Stimulated activated CD8-positive, alpha-beta memory T cell treated with anti-CD3 and anti-CD28 coated beads, Interleukin-7, amount 100 ng/mL, for 1 hour (primary cell): Measurements from ENCODE around the gene MIPEP.

Source experiments
- DNase-seq, 2 donors: peaks; one replicate each; pipeline ENCODE4 v3.0.0-alpha.2; 2020; ENCODE audit warnings: low read depth in 2 of 2

MIPEP gene

DNA sequence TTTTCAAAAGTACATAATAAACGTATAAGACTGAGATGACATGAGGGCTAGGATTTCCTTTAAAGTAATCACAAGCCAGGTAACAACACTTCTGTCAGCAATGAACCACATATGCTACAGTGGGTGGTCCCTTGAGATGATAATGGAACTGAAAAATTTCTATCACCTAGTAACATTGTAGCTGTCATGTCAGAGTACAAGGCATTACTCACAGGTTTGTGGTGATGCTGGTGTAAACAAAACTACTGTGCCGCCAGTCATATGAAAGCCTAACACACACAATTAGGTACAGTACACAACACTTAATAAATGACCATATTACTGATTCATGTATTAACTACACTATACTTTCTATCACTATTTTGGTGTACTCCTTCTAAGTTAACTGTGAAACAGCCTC is 36.8 kb downstream of the MIPEP start:
- DNase-seq, result no peak

DNA sequence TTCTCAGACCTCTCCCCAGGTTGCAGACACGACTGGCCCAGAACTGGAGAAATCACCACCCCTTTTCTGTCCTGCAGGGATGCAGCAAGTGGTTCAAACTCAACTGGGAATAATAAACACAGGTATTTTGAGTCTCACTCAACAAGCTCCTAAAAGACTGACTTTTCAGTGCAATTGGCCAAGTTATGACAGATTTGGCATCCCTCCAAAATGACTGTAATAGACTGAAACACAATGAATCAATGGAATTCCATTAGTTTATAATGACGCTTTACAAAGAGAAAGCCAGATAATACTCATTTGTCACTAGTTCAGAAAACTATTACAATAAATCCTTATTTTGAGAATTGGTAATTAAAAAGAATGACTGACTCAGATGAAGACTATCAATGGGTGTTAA is 38.1 kb downstream of the MIPEP start:
- no peak for DNase-seq

DNA sequence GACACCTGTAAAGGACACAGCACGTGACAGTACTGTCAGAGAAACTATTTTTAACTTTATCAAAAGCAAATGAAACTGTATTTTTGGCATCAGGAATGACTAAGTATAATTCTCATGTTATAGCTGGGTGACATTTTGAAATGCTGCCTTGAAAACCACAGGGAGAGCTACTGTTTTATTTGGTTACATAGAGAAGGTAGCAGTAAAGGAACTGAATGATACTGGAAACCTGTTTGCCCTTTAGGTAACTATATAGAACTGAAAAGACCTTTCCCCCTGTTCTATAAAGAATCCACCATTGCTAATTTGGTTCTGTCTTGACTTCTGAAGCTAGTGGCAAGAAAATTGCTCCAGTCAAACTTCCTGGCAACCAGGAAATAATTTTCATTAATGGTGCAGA is 39.1 kb downstream of the MIPEP start:
- DNase-seq, result no peak

DNA sequence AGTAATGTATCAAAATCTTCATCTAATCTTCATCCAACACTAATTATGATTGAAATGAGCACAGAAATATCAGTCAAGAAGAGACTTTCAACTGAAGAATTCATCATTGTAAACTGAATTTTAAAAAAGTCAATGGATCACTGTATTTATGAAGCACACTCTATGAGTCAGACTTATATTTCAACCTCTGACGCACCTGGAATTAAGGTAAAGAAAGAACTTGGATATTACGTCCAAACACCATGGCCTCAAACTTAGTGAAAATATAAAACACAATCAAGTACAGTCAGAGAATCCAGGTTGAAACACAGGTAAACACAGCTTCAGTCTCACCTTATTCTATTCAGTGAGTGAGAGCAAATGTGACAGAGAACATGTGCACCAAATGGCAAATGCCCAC is 39.5 kb downstream of the MIPEP start:
- no peak for DNase-seq

DNA sequence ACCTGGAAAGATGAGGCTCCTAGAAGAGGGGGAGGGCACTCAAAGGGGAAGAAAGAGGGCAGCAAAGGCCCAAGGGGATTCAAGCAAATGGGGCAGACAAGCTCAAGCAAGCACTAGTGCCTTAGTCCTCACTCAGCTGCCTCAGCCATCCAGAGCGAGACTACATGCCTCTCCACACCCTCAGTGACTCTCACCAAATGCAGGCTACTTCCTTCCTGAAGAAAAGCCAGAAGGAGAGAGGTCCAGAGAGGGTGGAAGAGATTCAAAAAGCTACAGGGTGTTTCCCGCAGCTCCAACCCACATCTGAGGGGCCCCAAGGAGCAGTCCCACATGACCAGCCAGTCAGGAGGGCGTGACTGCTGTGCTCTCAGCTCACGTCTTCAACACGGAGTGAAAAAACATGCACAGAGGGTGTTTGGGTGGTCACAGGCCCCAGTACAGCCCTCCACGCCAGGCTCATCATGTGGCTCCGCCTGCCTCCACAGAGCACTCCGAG is 40.5 kb downstream of the MIPEP start:
- DNase-seq, result no peak

DNA sequence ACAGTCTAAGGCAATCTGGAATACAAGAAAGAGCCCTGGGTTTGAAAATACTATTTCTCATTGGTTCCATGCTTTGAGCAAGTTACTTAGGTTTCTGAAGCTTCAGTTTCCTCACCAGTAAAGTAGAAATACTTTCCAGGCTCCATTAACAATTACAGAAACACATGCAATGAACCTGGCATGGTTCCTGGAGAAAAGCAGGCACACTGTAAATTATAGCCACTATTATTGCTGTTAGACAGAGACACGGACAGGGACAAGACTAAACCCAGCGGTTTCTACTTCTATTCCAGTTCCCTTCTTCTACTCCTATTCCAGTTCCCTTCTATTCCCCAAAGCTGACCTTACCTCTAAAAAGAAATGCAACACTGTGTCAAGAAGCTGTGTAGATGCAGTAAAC is 41.2 kb downstream of the MIPEP start:
- DNase-seq, result no peak

DNA sequence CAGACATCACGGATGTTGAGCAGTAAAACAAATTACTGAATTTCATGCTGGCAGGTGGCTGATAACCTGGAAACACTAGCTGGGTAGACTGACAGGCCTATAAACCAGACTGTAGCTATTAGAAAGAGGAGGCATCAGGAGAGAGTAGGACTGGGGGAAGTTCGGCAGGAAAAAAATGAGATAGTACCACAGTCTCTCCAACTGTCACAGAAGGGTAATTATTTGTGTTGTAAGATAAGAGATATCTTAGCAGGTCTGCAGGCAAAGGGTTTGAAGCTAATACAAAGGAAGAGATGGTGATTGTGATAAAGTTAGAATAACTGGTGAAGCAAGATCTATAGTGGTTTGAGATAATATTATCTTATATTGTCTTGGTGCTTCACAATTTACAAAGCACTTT is 41.7 kb downstream of the MIPEP start:
- DNase-seq, result no peak

DNA sequence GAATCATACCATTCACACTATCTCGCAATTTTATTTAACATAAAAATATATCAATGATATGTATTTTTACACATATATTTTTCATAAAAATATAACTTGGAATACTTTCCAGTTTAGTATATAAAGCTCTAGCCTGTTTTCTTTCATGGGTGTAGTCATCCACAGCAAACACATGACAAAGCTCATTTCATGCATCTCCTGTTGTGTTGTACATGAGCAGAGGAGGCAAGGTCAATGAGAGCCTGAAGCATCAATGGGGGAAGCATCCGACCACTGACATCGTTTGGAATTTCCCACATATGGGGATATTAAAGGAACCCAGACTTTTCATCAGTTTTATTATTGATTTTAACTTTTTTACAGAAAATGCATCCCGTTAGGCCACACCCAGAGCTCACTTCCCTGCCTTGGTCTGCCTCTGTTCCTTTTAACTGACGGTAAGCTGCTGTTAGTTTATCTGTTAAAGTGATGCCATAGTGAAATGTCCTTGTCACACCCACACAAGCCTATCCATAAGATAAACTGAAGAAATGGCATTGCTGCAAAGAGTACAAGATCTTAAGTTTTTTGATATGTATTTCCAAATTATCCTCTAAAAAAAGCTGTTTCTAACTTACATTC is 44.0 kb downstream of the MIPEP start:
- DNase-seq, result no peak

DNA sequence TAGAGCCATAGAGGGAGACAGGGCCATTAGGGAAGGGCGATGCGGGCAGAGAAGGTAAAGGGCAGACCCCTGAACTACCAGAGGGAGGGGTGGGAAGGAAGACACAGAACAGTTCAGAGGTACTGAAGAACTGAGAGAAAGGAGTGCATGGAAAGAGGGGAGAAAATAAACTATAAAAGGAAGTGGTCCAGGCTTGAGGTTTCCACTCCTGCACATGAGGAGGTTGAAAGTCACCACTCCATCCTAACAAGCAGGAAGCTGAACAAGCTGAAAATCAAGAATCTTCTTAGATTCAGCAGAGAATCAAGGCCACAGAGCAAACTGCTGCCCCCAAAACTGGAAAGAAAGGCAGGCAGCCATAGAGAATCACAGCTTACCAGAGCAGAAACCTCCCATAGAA is 45.1 kb downstream of the MIPEP start:
- no peak for DNase-seq

DNA sequence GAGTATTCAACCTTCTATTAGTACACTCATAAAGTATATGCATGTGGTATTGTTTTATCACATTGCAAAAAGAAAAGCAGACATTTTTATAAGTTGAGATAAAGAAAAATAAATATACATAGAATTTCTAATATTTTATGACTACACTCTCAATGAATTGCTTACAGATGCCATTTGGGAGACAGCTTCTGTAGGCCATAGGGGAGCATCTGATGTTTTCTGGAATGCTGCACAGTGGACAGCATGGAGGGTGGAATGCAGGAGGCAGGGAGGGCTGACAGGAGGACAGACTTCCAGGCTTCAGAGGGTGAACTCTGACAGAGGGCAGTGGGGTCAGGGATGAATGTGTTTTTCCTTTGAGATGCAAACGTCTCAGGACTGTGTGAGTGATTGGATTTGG is 45.8 kb downstream of the MIPEP start:
- DNase-seq, result no peak

DNA sequence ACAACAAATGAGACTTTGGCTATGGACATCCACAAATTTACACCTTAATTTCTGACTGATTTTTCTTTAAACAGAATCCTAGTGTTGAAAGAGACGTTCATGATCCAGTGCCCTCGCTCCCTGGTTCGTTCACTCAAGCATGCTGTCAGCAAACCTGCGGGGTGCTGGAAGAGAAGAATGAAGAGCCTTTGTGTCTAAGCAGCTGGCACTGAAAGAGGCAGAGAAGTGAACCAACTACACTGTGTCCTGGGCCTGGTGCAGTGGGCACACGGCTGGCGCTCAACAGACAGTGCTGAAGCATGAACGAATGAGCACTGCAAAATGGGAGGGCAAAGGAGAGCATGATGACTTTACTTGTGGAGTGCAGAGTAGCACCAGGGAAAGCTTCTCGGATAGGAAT is 46.8 kb downstream of the MIPEP start:
- DNase-seq, result no peak

DNA sequence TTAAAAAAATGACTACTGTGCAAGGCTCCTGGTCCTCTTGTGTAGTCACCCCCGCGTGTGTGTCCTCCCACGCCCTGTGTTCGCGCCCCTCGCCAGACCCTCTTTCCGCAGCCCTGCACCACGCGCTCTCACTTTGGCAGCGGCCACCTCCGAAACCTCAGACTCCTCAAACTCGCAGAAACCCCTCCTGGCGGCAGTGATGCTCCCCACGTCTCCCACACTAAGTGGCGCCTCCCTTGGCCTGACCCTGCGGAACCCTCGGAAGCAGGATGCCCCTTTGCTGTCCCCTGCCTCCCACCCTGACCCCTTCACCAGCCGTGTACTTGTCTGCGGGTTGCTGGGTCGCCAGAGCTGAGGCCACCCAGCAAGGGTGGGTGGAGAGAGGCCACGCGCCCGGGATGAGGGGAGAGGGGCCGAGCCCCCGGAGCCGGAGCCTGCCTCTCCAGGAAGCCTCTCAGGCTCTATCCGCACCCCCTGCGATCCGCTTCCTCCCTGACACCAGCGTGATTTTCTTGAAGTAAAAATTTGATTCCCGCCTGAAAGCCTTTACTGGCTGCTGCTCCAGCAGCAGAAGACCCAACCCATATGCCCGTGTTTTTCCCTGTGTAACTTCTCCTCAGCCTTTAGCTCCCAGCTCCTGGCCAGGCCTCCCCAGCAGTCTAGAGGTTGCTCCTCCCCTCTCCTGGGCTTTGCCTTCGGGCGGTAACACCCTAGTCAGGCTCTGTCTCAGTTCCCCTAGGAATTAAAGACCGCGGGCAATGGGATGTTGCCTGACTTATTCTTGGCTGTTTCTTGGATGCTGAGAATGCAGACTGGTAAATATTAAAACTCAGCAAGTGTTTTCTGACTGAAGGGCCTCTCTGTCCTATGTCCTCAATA is 55.2 kb downstream of the MIPEP start:
- no peak for DNase-seq

DNA sequence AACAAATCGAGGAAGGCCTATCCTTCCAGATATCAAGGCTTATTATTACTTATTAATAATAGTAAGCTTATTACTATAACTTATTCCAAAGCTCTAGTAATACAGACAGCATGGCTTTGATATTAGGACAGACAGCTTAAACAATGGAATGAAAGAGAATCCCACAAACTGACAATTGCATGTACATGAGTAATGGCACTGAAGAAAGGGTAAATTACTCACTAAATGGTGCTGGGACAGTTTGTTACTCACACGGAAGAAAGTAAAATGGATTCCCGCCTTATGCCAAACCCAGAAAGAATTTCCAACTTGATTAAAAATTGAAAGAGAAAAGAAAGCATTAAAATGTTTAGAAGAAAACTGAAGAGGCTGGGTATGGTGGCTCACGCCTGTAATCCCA is 60.3 kb downstream of the MIPEP start:
- no peak for DNase-seq

DNA sequence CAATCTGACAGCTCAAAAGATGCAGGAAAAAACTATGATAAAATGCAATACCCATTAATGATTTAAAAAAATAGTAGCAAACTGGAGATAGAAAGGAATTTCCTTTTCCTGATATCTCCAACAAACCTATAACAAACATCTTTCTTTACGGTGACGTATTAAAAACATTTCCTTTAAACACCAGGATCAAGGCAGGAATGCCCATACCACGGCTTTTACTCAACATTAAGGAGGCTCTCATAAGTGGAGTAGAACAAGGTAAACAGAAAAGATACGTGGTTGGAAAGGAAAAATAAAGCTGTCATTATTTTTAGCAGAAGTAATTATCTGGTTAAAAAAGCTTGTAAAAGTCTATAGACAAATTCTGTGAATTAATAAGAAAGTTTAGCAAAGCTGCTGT is 61.1 kb downstream of the MIPEP start:
- no peak for DNase-seq

DNA sequence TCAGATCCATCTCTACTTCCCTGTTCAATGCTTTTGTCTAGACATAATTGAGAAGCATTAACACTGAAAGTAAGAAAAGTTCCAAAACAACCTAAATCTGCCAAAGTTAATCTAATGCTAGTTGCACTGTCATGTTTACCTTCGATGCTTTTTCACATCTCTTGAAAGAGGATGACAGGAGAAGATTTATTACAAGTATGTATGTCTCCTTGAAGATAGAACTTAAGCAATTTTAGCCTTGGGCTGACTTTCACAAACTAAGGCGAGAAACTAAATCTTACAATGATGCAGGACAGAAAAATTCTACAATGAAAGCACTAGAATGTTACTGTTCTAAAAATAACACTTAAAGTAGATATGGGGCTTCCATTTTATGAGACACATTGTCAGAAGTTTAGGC is 64.0 kb downstream of the MIPEP start:
- DNase-seq, result no peak

DNA sequence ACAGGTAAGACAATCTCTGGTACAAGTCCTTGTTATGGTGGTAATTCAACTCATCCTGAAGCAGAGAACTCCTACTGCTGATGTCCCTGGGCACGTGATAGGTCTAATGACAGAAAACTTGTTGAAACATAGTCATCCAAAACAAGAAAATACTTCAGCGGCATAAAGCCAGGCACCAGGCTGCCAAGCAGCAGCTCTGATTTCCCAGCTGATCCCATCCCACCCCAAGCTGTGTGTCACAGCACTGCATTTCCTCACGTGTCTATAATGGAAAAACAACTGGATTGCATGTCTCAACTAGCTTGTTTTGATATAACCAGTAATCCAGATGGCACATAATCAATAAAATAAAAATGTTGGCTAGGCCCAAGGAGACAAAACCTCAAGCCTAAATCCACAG is 64.8 kb downstream of the MIPEP start:
- DNase-seq, result no peak

DNA sequence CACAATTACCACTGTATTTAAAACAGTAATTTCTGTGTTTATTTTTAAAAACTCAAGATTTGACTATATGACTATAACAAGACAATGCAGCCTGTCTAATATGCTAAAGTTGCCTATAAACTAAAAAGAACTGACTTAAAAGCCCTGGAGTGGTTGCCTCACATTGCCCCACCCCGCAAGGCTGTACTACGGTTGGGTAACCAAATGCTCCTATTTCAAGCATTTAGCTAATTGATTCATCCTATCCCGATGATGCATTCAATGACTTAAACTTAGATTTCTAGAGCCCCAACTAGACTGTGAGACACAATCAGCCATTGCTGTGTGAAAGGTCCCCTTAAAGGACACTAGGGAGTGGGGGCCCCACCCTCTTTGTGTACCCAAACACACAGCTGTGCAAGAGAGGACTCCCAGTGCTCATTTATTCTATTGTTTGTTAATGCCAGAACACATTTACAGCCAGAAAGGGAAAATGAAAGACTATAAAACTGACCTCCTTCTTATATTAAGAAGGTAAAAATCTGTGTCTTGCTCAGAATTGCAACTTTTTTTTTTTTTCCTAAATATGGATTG is 66.9 kb downstream of the MIPEP start:
- DNase-seq, result no peak

DNA sequence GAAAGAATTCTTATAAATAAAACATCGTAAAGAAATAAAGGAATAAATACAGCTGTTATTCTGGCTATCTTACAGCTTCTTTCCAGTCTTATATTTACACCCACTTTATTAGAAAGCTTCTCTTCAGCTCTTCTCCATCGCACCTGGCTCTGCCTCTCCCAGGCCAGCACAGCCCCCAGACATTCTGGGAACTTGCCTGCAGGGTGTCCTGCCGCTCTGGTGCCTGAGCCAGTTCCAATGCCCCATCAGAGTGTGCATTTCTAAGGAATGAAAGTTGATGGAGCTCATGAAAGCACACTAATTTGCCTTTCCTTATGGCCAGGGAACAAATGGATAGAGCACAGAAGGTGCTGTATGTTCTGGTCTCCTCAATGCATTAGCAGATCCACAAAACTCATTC is 68.7 kb downstream of the MIPEP start:
- no peak for DNase-seq

DNA sequence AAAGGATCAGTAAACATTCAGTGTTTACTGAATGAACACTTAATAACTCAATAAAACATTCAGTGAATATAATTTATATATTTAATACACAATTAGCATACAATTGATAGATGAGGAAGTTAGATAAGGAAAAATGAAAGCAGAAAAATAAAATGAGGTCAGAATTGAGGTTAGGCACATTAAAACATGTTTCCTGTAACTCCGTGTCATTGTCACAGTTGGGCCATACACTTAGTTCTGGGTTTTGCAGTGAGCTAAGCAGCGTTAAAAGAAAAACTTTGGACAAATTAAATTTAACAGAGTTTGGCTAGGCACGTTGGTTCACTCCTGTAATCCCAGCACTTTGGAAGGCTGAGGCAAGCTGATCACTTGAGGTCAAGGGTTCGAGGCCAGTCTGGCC is 71.4 kb downstream of the MIPEP start:
- DNase-seq, result no peak

DNA sequence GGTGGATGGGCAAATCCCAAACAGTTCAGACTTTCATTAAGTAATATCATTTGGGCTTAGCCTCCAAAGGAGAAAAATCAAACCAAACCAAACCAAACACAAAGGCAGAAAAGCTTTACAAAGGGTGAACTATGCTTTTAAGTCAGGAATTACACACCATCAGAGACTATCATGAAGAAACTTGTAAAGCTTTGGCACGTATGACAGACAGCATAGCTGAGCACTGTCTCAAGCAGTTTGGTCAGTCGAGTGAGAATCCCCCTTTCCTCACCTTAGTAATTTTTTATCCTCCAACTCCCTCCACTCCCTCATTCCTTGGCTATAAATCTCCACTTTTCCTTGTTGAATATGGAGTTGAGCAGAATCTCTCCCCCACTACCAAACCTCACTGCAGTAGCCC is 72.1 kb downstream of the MIPEP start:
- no peak for DNase-seq

DNA sequence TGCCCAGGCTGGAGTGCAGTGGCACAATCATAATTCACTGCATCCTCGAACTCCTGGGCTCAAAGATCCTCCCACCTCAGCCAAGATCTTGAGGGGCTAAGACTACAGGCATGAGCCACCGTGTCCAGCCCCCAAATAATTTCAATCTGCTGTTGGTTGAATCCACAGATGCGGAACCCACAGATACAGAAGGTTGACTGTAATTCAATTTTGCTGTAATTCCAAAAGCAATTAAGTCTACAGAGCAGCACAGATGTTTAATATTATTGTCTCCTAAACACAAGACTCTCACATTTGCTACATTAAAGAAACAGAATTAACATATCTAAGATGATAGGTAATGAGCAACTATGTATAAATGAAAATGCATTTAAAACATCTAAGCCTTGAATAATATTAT is 75.6 kb downstream of the MIPEP start:
- no peak for DNase-seq

DNA sequence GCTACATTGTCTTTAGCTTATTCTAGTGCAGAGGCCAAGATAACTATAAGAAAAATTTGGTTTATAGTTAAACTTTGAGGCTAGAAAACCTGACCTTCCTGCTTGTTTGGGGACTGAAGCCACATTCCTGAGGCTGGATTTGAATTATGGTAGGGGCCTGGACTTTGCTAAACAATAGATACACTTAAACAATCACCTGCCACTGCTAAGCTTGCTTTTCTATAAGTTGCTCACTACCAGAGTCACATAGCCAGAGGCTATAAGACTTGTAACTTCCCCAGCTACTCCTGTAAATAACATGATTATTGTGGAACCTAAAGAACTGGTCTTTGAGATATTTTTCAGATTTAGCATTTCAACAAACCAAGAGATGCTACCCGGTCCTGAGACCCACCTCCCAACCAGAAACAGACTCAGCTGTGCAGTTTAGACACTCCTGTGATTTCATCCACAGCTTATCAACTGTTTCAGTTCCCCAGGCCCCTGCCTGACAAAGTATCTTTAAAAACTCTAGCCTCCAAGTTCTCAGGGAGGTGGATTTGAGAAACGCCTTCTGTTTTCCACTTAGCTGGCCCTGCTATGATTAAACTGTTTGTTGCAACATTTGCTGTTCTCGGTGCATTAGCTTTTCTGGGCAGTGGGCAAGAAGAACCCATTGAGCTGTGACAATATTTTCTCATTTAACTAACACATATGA is 77.7 kb downstream of the MIPEP start:
- DNase-seq, result no peak
